CD4-positive, alpha-beta T cell treated with Interleukin-1 beta for 1 hour (primary cell): ENCODE results near the gene BICD2.

Source experiments
- DNase-seq, 2 donors: peaks; one replicate each; pipeline ENCODE4 v3.0.0-alpha.2; 2020 to 2022

Gene BICD2

DNA sequence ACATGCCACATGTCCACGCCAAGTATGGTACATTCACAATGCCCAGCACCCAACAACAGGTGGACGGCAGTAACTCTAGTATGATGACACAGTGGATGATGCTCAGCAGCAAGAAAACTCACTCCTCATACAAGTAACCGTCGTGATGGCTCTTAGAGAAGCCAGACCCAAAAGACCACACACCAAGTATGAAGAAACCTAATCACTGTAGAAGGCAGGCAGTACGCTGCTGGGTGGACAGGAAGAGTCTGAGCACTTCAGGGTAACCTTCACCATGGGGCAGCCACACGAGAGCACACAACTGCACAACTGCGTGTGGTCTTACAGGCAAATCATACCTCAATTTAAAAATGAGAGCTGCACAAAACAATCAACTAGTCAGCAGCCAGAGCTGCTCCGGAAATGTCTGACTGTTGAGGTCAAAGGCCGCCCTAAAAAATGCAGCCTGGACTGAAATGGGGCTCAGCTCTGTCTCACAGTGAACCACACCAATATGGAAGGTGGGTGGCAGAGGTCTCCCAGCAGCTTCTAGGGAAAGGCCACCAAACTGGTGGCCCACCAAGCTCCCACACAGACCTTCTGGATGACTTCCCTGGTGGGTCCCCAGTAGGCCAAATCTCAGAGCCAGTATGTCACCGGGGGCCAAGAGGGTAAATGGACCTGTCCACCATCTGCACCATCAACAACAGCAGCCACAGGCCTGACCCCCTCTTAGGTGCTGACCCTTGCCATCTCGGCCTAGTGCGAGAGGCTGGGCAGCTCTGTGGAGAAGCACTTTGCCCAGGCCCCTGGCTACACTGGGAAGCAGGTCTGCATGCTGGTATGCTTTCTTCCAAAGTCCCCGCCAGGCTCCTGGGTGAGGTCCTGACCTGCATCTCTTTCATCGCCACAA is 17.8 kb downstream of the BICD2 start:
- no peak for DNase-seq

DNA sequence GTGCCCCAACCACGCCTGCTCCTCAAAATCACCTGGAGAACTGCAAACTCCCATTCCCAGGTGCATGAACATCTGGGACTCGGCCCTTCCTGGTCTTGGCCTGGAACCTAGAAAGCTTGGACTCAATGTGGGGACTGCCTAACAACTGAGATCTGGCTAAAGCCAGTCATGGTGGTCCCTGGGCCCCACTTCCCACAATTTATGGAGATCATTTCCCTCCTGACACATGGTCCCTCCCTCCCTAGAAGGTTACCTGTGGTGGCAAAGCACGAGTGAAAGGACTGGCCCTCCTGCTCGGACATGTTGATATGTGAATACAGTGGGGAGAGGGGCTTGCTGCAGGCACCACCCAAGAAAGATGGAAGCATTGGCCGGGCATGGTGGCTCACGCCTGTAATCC is 18.8 kb downstream of the BICD2 start:
- no peak for DNase-seq

DNA sequence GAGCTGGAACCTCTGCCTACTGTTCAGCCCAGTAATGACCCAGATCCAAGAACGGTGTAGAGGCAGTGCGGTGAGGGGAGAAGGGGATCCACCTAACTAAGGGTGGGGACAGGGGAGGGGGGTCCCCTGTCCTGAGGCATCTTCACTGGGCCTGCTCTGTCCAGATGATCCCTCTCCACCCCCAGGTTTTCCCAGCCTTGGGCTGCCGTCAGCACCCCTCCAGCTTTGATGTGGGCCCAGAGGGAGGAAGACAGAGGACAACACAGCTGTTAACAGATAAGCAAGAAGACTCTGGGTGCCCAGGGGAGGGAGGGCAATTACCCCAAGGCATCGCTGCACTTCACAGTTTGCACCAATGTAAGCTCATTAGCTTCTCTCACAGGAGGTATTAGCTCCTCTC is 19.3 kb downstream of the BICD2 start:
- no peak for DNase-seq

DNA sequence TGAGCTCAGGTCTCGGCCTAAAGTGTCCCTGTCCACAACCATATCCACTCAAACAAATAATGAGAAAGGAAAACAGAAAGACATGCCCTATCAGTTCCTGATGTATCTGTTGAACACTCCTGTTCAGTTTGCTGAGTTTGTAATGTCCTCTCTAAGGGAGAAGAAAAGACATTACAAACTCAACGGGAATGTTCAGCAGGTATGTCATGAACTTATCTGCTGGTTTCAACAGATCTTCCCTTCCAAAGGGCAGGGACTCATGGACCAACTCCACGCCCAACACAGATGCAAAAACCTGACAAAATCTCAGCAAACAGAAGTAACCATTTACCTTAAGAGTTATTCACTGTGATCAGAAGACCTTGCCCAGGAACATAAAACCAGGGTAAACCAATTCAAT is 23.7 kb downstream of the BICD2 start:
- DNase-seq, result no peak

DNA sequence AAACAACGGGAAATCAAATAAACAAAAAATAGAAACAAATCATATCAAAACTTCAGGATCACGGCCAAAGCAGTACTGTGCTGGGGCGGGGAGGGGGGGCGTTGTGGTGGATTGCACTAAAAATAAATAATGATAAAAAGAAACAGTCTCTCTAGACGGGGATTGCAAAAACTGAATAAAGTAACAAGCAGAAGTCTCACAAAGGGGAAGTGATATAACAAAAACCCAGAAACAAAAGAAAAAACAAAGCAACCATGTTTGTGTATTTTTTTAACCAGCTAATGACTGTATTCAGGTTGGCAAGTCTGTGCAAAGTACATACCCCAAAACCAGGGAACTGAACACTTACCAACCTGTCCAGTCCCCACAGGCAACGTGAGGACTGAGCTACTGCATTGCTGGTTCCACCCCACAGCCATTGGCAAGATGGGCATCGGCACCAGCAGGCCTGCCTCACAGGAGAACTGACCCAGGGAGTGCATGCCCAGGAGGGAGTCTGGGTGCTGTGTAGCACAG is 24.1 kb downstream of the BICD2 start:
- no peak for DNase-seq

DNA sequence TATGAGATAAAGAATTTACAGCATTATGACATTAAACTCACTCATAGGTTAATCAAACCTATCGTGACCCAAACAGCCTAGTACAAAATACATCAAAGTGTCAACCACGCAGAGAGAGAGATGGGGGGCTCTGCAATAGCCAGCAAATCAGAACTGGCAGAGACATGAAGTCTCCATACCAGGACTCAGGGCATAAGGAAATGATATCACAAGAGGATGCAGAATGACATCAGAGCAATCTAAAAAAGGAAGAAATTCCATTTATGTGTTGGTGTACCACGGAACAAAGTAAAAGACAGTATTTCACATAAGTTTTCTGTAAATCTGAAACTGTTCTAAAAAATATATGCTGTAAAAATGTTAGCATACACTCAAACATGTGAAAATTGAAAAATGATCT is 24.6 kb downstream of the BICD2 start:
- no peak for DNase-seq

DNA sequence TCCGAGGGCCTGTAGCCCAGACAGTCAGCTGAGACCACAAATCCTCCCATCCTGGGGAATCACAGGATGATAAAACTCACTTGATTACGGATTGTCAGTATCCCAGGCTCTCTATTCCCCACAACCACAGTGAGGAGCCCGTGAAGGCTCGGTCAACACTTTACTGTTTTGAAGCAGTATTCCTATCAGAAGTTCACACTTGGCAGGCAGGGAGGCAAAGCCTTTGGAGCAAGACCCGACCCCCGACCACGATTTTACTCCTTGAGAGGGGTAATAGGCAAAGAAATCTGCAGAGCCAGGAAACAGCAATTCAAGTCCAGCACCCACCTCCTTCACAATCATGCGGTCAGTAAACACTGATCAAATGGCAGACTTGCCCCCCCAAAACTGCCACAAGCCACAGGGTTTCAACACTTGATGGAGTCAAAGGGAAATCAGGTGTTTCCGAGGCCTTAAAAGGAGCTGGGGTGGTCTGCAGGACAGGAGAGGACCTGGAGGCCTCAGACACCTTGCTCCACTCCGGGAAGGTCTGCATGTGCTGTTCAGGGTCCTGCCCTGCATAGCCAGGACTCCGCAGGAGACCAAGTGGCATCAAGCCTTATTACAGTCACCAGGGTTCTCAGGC is 25.2 kb downstream of the BICD2 start:
- DNase-seq, result no peak

DNA sequence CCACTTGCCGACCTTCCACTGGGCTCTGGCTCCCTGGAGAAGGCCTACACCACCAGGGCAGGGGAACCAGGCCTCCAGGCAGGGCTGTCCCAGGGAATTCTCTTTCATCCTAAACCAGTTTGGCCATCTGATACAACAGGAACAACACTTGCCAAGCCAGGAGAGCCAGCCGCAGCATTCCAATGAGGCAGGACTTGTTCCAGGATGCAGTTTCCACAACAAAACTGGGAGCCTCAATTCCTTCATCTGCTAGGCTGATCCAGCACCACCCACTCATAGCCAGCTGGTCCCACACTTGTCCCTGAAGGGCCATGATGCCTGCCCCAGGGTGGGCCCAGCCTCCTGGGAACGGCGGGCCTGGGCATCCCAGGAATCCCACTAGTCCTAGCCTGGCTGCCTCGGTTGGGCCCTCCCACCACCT is 26.0 kb downstream of the BICD2 start:
- no peak for DNase-seq

DNA sequence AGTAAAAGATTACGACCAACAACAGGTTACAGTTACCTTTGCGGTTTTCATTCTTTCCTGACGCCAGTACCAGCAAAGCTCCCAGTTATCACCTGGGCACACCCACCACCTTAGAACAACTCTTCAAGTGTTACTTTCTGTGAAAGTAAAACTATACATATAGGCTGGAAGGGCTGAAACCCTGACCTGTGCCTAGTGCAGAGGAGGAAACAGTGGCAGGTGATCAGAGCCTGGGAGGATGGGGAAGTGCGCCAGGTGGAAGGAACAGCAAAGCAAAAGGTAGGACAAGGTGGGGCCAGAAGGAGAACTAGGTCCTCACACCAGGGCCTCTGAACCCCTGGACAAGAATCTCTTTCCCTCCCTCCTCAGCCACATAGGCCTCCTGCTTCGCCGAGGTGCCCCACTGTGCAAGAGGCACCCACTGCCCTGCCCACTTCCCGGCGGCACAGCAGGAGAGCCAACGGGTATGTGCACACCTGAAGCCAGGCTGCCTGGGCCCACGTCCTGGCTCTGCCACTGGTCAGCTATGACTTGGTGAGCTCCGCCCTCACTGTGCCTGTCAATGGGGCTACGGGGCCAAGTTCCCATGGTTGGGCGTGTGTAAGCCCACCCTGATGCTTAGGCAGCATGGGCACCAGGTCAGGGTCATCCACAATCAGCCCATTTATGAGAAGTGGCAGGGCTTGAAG is 26.9 kb downstream of the BICD2 start:
- DNase-seq, result no peak

DNA sequence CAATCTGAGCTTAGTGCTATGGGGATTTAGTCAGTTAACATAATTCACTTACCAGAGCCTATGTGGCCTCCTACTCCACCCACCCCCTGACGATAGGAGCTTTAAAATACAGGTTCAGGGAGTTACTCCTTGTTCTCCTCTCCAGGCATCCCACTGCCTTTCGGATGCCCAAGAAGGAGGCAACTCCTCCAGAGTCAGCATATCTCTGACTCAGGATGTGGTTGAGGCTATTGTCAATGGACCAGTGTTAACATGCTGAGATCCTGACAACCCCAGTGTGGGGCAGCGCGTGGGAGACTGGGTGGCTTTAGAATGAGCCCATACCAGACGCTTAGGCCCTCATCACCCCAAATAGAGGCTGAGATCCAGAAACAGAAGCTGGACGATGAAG is 27.4 kb downstream of the BICD2 start:
- DNase-seq, result no peak

DNA sequence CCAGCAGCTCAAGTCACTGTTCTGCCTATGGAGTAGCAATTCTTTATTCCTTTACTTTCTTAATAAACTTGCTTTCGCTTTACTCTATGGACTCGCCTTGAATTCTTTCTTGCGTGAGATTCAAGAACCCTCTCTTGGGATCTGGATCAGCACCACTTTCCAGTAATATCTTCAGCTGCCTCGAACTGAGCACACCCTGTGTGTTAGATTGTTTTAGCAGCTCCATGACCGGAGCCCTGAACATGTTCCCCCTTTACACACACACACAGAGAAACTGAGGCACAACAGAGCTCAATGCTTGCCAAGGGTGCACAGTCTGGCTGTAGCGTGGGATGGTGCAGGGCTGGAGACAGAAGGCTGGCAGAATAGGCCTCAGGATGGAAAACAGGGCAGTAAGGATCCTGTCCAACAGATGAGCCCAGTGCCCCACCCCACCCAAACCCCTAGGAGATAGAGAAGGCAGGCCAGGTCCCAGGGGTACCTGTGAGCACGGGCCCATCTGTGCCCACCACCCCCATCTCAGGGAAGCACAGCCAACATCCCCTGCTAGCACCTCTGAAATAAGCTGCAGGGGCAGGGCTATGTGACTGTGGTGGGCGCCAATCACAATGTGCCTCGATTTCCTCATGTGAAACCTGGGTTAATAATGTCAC is 27.9 kb downstream of the BICD2 start:
- DNase-seq, result no peak

DNA sequence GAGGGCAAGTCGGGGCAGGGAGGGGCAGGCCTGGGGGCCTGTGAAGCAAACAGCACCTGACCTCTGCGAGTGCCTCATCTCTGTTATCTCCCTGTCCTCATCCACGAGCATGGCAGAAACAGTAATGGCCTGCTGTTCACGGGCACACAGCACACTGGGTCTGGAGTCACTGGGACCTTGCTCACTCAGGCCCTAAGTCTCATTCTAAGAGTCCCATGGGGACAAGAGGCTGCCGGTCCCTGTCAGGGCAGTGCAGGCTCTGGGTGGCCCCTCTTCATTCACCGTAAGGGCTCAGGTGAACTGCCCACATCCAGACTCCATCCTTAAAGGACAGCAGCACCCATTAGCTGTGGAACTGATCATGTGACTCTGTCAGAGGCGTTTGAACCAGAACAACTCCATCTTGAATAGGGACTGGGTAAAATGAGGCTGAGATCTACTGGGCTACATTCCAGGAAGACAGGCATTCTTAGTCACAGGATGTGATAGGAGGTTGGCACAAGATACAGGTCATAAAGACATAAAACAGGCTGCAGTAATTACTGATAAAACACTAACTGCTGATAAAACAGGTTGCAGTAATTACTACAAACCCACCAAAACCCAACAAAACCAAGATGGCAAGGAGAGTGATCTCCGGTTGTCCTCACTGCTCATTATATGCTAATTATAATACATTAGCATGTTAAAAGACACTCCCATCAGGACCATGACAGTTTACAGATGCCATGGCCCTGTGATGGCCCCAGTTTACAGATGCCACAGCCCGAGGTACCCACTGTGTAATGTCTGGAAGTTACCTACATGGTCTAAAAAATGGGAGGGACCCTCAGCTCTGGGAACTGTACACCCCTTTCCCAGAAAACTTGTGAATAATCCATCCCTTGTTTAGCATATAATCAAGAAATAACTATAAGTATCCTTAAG is 28.7 kb downstream of the BICD2 start:
- DNase-seq, result no peak

DNA sequence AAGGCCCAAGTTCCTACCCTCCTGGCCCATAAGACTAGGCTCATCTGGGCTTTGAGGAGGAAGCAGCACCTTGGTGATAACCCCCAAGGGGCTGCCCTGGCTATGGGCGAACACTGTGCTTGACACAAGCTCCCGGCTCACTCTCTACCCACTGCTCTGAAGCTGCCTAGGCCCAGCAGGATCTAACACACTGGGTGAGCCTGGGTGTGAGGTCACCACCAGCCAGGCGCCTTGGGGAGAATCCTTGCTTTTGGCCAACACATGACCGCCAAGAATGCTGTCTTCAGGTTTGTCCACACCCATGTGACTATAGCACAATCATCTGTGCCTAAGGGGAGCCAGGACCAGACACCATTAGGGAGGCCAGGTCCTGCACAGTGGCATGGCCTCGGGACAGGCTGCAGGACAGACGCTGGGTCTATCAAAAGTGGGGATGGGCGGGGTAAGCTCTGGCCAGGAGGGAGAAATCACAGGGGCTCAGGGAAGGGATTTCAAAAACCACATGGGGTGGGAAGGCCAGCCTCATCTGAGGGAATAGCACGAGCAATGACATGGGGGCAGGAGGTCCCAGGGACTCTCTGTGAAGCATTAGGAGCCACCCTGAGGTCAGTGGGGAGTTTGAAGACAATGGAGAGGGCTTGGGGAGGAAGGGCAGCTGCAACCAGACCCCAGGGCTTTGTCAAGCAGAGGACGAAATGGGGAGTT is 29.6 kb downstream of the BICD2 start:
- DNase-seq, result peak in 1 of 2 donors; percentile 10

DNA sequence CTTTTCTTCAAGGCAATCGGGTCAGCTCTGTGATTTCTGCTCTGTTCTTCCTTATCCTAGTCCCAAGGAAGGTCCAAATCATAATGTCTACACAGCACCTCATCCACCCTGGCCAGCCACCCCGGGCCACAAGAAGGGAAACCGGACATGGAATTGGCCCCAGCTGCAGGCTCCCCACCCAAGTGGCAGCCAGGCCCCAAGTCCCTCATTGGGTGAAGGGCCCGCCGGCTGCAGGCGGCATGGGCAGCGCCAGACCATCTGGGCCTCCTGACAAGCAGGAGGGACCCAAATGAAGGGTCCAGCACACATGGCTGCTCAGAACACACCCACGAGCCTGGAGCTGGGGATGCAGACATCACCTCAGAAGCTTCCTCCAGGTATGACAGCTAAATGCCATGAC is 33.7 kb downstream of the BICD2 start:
- no peak for DNase-seq

DNA sequence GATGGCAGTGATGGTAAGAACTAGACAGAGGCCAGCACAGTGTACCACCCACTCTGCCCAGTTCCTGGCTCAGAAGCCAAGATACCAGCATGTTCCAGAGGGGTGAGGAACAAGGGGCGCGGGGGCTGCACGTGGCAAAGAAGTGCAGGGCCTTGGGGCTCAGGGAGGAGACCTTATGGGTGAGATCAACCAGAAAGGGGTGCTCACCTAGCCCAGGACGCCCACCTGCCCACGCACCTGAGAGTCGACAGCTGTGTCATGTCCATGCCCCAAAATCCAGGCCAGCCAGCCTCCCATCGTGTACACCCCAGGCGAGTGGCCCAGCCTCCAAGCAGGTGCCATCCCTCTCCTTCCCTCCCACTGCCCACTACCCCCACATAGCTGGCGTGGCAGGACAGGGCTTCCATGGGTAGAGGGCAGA is 34.9 kb downstream of the BICD2 start:
- DNase-seq, result no peak

DNA sequence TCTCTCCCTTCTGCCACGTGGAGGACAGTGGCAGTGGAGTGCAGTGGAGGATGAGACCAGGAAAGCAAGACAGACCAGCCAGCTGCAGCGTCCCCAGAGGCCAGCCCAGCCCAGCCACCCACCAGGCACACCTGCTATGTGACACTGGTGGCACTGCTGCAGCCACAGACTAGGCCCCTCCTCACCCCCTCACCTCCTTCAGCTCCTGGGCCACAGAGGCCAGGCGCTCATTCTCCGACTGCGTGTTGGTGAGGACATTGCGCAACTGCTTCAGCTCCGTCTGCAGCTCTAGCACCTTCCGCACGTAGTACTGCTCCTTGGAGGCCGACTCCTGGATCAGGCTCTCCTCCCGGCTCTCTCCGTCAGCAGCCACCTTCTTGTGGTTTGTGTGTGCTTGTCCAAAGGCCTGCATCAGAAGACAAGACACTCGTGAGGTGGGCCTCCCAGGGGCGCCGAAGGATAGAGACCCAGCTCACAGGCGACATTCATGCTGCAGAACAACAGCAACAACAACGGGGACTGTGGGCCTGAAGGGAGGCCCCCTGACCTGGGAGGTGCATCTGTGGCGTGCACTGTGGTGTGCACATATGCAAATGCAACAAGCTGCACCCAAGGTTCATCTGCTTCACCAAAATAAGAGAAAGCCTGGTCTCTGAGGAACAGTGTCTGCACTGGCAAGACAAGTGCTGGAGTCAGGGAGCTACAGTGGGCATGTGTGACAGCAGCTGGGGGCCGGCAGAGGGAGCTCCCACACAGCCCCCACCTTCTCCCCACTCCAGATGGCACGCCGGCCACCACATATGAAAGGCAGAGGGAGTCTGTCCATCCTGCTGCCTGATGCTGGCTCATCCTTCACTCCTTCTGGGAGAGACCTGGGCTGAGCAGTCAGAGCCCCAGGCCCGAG is 35.5 kb downstream of the BICD2 start:
- peak in 1 of 2 donors; percentile 45 for DNase-seq

DNA sequence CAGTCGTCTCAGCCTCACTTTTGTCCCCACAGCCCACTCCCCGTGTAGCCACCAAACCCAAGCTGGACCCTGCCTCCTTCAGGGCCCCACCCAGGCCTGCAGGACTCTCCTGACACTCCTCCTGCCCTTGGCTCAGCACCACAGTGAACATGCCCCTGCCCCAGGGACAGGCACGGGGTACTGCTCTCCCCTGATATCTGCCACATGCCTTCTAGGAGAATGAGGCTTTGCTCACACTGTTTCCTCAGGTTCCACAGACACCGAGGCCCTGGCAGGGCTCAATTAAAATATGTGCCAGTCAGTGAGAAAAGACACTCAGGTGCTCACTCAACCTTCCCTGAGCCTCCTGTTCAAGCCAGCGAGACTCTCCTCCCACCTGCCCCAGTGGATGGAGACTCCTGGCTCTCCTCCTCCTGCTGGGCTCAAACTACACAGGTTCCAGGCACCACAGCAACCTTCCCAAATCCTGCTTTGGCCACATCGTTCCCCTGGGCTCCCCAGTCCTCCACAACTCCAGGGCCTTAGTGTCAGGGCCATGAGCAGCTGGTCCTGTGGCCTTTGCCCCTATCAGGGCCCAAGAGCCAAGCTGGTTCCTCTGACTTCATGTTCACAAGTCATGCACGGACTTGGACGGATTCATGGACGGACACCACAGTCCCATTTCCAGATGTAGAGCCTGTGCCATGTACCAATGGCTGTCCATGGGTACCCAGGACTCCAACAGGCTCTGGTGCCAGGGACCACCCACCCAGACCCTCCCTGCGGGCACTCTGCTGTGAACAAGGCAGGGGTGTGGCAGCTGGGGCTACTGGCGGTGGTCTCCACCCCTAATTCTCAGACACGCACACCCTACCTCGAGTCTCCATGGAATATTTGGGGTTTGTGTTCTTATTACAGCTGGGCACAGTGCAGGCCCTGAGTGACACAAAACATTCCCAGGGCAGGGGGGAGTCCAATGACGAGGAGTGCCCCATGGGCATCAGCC is 36.6 kb downstream of the BICD2 start:
- no peak for DNase-seq

DNA sequence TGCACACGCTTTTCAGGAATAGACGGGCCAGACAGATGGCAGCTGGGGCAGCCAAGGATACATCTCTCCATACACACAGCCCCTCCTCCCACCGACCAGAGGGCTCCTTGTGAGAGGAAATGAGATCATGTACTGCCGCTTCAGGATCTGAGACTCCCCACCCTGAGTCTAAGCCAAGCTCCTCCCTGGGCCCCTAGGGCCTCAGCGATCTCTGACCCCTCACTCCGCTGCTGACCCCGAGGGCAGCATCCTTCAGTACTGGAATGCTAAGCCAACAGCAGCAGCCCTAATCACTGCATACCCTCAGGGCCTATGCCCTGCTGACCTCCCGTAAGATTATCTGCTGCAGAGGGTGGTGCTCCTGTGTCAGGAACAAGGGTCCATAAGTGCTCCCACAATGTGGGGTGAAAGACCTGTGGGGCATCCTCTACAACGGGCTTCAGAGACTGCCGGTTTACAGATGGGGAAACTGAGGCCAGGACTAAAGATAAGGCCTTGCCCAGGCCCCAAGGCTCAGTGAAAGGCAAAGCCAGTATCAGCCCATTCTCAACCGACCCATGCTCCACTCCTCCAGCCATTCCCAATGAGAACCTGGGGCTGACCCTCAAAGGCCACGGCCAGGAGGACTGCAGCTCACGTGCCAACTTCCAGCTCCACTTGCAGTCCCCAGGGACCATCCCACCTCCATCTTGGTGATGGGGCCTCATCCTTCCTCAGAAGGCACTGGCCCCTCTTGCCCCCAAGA is 37.5 kb downstream of the BICD2 start:
- DNase-seq, result no peak
